Keratinocyte (primary cell): ENCODE results near the gene DNAJB6. TPM values are rescaled to one million over a fixed set of nuclear protein-coding genes. Genes with fewer than 3 reads are reported as not detected.

ENCODE experiments used
- DNase-seq: peaks from one replicate; pipeline ENCODE4 v3.0.0-alpha.2; 2011; ENCODE audit warnings: low read depth, missing footprints, low spot score
- FAIRE-seq: peaks from 2 replicates; lab custom pipeline; 2011; peaks lifted over from hg19 to GRCh38; lab: Jason Lieb, UNC
- H2AFZ ChIP-seq: 2 replicates; pipeline ENCODE4 v1.6.0; 2012; ENCODE audit warnings: low read length, control low read depth, inconsistent platforms; ENCODE audit not compliant: control insufficient read depth
- H3K27ac ChIP-seq: 2 replicates; pipeline ENCODE4 v1.5.1; 2011; ENCODE audit warnings: low read length; ENCODE audit not compliant: control insufficient read depth, insufficient read depth
- H3K27me3 ChIP-seq: 3 replicates; pipeline ENCODE4 v1.6.0; 2011; ENCODE audit warnings: low read length; ENCODE audit not compliant: control insufficient read depth, insufficient read depth; ENCODE audit errors: extremely low read depth
- H3K36me3 ChIP-seq, 2 experiments: 2 replicates in 1 of 2; 3 replicates in 1 of 2; pipeline ENCODE4 v1.5.1; 2011; ENCODE audit warnings: low read length in 2 of 2, mild to moderate bottlenecking in 1 of 2; ENCODE audit not compliant: control insufficient read depth in 2 of 2, insufficient read depth in 2 of 2; ENCODE audit errors: extremely low read depth in 1 of 2
- H3K4me1 ChIP-seq: 3 replicates; pipeline ENCODE4 v1.5.1; 2011; ENCODE audit warnings: low read length; ENCODE audit not compliant: control insufficient read depth, insufficient read depth; ENCODE audit errors: extremely low read depth
- H3K4me2 ChIP-seq: 3 replicates; pipeline ENCODE4 v1.6.0; 2011; ENCODE audit warnings: low read depth, low read length; ENCODE audit not compliant: control insufficient read depth, insufficient read depth; ENCODE audit errors: extremely low read depth
- H3K4me3 ChIP-seq, 3 experiments: fragments of 200-600 bp in 1 of 3; sonication (generic) in 1 of 3; 2 replicates in 2 of 3; 3 replicates in 1 of 3; pipeline ENCODE4 v1.5.1; 2011 to 2016; ENCODE audit warnings: low read length in 3 of 3, mild to moderate bottlenecking in 3 of 3, control low read depth in 2 of 3, inconsistent platforms in 1 of 3, low read depth in 1 of 3, mixed read lengths in 1 of 3, mixed run types in 1 of 3, moderate library complexity in 1 of 3; ENCODE audit not compliant: control insufficient read depth in 2 of 3, insufficient read depth in 2 of 3; ENCODE audit errors: extremely low read depth in 1 of 3
- H3K79me2 ChIP-seq: 2 replicates; pipeline ENCODE4 v1.6.0; 2012; ENCODE audit warnings: low read length; ENCODE audit not compliant: control insufficient read depth, insufficient read depth
- H3K9ac ChIP-seq: 3 replicates; pipeline ENCODE4 v1.6.0; 2011; ENCODE audit warnings: low read length; ENCODE audit not compliant: control insufficient read depth, insufficient read depth; ENCODE audit errors: extremely low read depth
- H3K9me1 ChIP-seq: 3 replicates; pipeline ENCODE4 v1.6.0; 2011; ENCODE audit warnings: low read length; ENCODE audit not compliant: control insufficient read depth, insufficient read depth; ENCODE audit errors: extremely low read depth
- H3K9me3 ChIP-seq: 2 replicates; pipeline ENCODE4 v1.5.1; 2012; ENCODE audit warnings: low read depth, low read length; ENCODE audit not compliant: control insufficient read depth
- H4K20me1 ChIP-seq: 3 replicates; pipeline ENCODE4 v1.6.0; 2011; ENCODE audit warnings: low read length; ENCODE audit not compliant: control insufficient read depth, insufficient read depth; ENCODE audit errors: extremely low read depth
- CTCF ChIP-seq, 3 experiments: IDR thresholded peaks in 1 of 3; conservative IDR thresholded peaks in 1 of 3; optimal IDR thresholded peaks in 1 of 3; 2 replicates in 2 of 3; 3 replicates in 1 of 3; pipeline versions ENCODE3 to v1.5.1; 2011; ENCODE audit warnings: low read length in 3 of 3, mild to moderate bottlenecking in 3 of 3, moderate library complexity in 2 of 3, control low read depth in 1 of 3, inconsistent platforms in 1 of 3; ENCODE audit not compliant: insufficient read depth in 2 of 3; ENCODE audit errors: extremely low read depth in 1 of 3
- EZH2 ChIP-seq: IDR thresholded peaks from one replicate; pipeline ENCODE4 v1.6.1; 2012; ENCODE audit warnings: inconsistent platforms, mild to moderate bottlenecking, low read length, moderate library complexity
- dilution Hi-C: fragments of 300-500 bp; cut with MboI; formaldehyde crosslinking; loops from one replicate; pipeline ENCODE4 v1.7.0; 2020; ENCODE audit warnings: low sequenced_read_pairs; ENCODE audit not compliant: extremely low pct_ligation_motif_present
- polyA plus RNA-seq, 5 experiments: library from polyadenylated mRNA; depleted of rRNA in 3 of 5; stranded (reverse) in 3 of 5; stranded (forward) in 1 of 5; unstranded in 1 of 5; fragments of >200 nt; gene quantifications; 1 replicate in 1 of 5; 2 replicates in 3 of 5; 3 replicates in 1 of 5; pipeline versions ENCODE4 v1.2.1 to v1.2.3, GENCODE V29; 2011 to 2012; ENCODE audit warnings: missing spikeins in 2 of 5, low read depth in 1 of 5, low replicate concordance in 1 of 5

The DNAJB6 gene
- polyA plus RNA-seq, 1 donor (not counting 4 experiments of a cell fraction or from before 2014, with no cell fraction given), result 152 TPM

- Histone ChIP-seq H3K9ac (peak overlapping the region; percentile 93), H3K27ac (peak overlapping the region; percentile 93), H3K4me1 (peaks cover 38% of the 10 kb centered on the region), H3K4me2 (peak overlapping the region; percentile 95), H2AFZ (no peak overlapping the region), H3K27me3 (no peaks in the 10 kb centered on the region), H3K36me3 (no peaks in the 10 kb centered on the region), H3K79me2 (no peaks in the 10 kb centered on the region), H3K9me3 (peaks cover 3% of the 10 kb centered on the region), H3K4me3 (no peak overlapping the region), H4K20me1 (no peaks in the 10 kb centered on the region), H3K9me1 (no peaks in the 10 kb centered on the region)
- dilution Hi-C loops, result no loop called here
- FAIRE-seq, result no peak
- TF ChIP-seq CTCF (optimal IDR thresholded peaks at IDR 0.05 in 1 of 3, IDR thresholded peaks at IDR 0.05 in 1 of 3, conservative IDR thresholded peaks at IDR 0.05 in 1 of 3; ENCODE audit: extremely low read depth in 1 of 3, insufficient read depth in 2 of 3, low read length in 3 of 3) (no peak), EZH2 (no peak)
- DNase-seq, result no peak
Observed at GRCh38 chr7:157292258-157292657, 44.5 kb upstream of the DNAJB6 start.

GRCh38 chr7:157292770-157293412 is 43.9 kb upstream of the DNAJB6 start:
- H3K4me3 ChIP-seq, result peak overlapping the region; percentile 27 to 66 (median 51)
- no peaks in the 10 kb centered on the region for H3K79me2 ChIP-seq
- H3K9ac ChIP-seq, result peak overlapping the region; percentile 93
- H3K27ac ChIP-seq, result peak overlapping the region; percentile 93
- H3K4me2 ChIP-seq, result peak overlapping the region; percentile 95
- H2AFZ ChIP-seq, result peak overlapping the region; percentile 51
- peaks cover 3% of the 10 kb centered on the region for H3K9me3 ChIP-seq
- DNase-seq, result peak; percentile 75
- peaks cover 38% of the 10 kb centered on the region for H3K4me1 ChIP-seq
- no peaks in the 10 kb centered on the region for H3K36me3 ChIP-seq
- H3K9me1 ChIP-seq, result no peaks in the 10 kb centered on the region
- no peak for FAIRE-seq
- no peaks in the 10 kb centered on the region for H3K27me3 ChIP-seq
- TF ChIP-seq CTCF (optimal IDR thresholded peaks at IDR 0.05 in 1 of 3, IDR thresholded peaks at IDR 0.05 in 1 of 3, conservative IDR thresholded peaks at IDR 0.05 in 1 of 3; ENCODE audit: extremely low read depth in 1 of 3, insufficient read depth in 2 of 3, low read length in 3 of 3) (no peak), EZH2 (no peak)
- dilution Hi-C loops, result no loop called here
- H4K20me1 ChIP-seq, result no peaks in the 10 kb centered on the region
